Fibroblast of lung (primary cell): Measurements from ENCODE around the gene ANKFY1. TPM values are rescaled to one million over a fixed set of nuclear protein-coding genes. Genes with fewer than 3 reads are reported as not detected.

Experiments used
- DNase-seq, 2 donors: peaks; one replicate each; pipeline versions ENCODE4 v3.0.0 to v3.0.0-alpha.2; 2010; ENCODE audit warnings: low read depth in 2 of 2
- H2AFZ ChIP-seq: 2 replicates; pipeline ENCODE4 v1.5.1; 2012; ENCODE audit warnings: low read length, control low read depth, inconsistent platforms
- H3K27ac ChIP-seq: 2 replicates; pipeline ENCODE4 v1.5.1; 2011; ENCODE audit warnings: low read length, control low read depth; ENCODE audit not compliant: insufficient read depth
- H3K27me3 ChIP-seq: 2 replicates; pipeline ENCODE4 v1.5.1; 2011; ENCODE audit warnings: mild to moderate bottlenecking, low read length; ENCODE audit not compliant: control insufficient read depth, insufficient read depth
- H3K36me3 ChIP-seq: 2 replicates; pipeline ENCODE4 v1.5.1; 2011; ENCODE audit warnings: low read length; ENCODE audit not compliant: control insufficient read depth, insufficient read depth
- H3K4me1 ChIP-seq: 2 replicates; pipeline ENCODE4 v1.5.1; 2011; ENCODE audit warnings: low read length; ENCODE audit not compliant: control insufficient read depth, insufficient read depth; ENCODE audit errors: extremely low read depth
- H3K4me2 ChIP-seq: 2 replicates; pipeline ENCODE4 v1.5.1; 2011; ENCODE audit warnings: low read length, control low read depth; ENCODE audit not compliant: insufficient read depth; ENCODE audit errors: extremely low read depth
- H3K4me3 ChIP-seq, 4 experiments: fragments of 200-600 bp in 1 of 4; sonication (generic) in 1 of 4; replicated peaks in 1 of 4; 2 replicates each; pipeline ENCODE4 v1.5.1; 2011 to 2016; ENCODE audit warnings: low read length in 4 of 4, low read depth in 3 of 4, mild to moderate bottlenecking in 3 of 4, control low read depth in 2 of 4, inconsistent platforms in 1 of 4, mixed read lengths in 1 of 4; ENCODE audit not compliant: insufficient read depth in 1 of 4; ENCODE audit errors: control extremely low read depth in 1 of 4
- H3K79me2 ChIP-seq: 2 replicates; pipeline ENCODE4 v1.5.1; 2012; ENCODE audit warnings: mild to moderate bottlenecking, low read length, inconsistent platforms; ENCODE audit not compliant: control insufficient read depth, insufficient read depth
- H3K9ac ChIP-seq: 2 replicates; pipeline ENCODE4 v1.5.1; 2011; ENCODE audit warnings: mild to moderate bottlenecking, low read length, control low read depth; ENCODE audit not compliant: insufficient read depth
- H3K9me3 ChIP-seq: 2 replicates; pipeline ENCODE4 v1.5.1; 2012; ENCODE audit warnings: low read depth, low read length; ENCODE audit not compliant: control insufficient read depth, insufficient read depth
- H4K20me1 ChIP-seq: 2 replicates; pipeline ENCODE4 v1.5.1; 2011; ENCODE audit warnings: low read length; ENCODE audit not compliant: control insufficient read depth, insufficient read depth; ENCODE audit errors: extremely low read depth
- CTCF ChIP-seq, 2 donors: IDR thresholded peaks in 1 of 2; conservative IDR thresholded peaks in 1 of 2; 1 replicate in 1 of 2; 2 replicates in 1 of 2; pipeline ENCODE4 v1.5.1; 2011 to 2012; ENCODE audit warnings: low read length in 2 of 2, control low read depth in 1 of 2, inconsistent platforms in 1 of 2, low read depth in 1 of 2, mild to moderate bottlenecking in 1 of 2
- EZH2 ChIP-seq: IDR thresholded peaks from 2 replicates; pipeline ENCODE4 v1.5.1; 2012; ENCODE audit warnings: low read length, control low read depth, mild to moderate bottlenecking; ENCODE audit errors: missing control alignments
- polyA plus RNA-seq, 2 donors: library from polyadenylated mRNA; depleted of rRNA in 1 of 2; stranded (reverse) in 1 of 2; unstranded in 1 of 2; fragments of >200 nt; gene quantifications; 2 replicates each; pipeline ENCODE4 v1.2.1, GENCODE V29; 2011 to 2012; ENCODE audit warnings: missing spikeins in 1 of 2
- total RNA-seq: library from RNA; depleted of rRNA; stranded (reverse); fragments of >200 nt; gene quantifications from 2 replicates; pipeline ENCODE4 v1.2.1, GENCODE V29; 2014

Gene ANKFY1
- total and polyA plus RNA-seq, 2 donors (not counting 1 experiment from before 2014, with no cell fraction given), result 26.1 to 34.0 TPM

GRCh38 chr17:4304417-4305027 lies 40.7 kb upstream of the ANKFY1 start:
- no peak for TF ChIP-seq EZH2
- TF ChIP-seq CTCF (conservative IDR thresholded peaks at IDR 0.05 in 1 of 2, IDR thresholded peaks at IDR 0.05 in 1 of 2; ENCODE audit: low read depth in 1 of 2, low read length in 2 of 2), result peak; percentile 68 to 79
- H3K79me2 ChIP-seq, result peaks cover 26% of the 10 kb centered on the region
- H3K27ac ChIP-seq, result no peak overlapping the region
- H3K4me1 ChIP-seq, result no peaks in the 10 kb centered on the region
- no peak overlapping the region for H3K4me2 ChIP-seq
- peak in 1 of 2 donors; percentile 62 for DNase-seq
- no peaks in the 10 kb centered on the region for H3K27me3 ChIP-seq
- H4K20me1 ChIP-seq, result no peaks in the 10 kb centered on the region
- no peak overlapping the region for H3K4me3 ChIP-seq
- no peaks in the 10 kb centered on the region for H3K9me3 ChIP-seq
- no peak overlapping the region for H3K9ac ChIP-seq
- H2AFZ ChIP-seq, result no peak overlapping the region
- peaks cover 3% of the 10 kb centered on the region for H3K36me3 ChIP-seq

DNA sequence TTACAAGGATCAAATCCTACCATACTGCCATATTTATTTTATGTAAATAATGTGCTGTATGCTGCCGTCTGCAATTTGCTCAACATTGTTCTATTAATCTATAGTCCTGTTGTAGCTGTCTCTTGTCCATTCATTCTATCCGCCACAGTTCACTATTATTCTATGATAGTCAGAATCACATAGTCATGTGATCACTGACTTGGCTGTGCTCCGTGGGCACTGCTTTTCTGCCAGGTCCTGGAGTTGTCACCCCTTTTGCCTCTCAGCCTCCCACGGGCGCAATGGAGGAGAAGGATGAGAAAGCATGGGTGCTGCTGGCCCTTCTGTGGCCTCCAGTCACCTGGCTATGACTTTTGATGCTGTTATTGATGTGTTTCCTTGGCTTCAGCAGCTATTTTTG lies 37.3 kb upstream of the ANKFY1 start:
- TF ChIP-seq CTCF (conservative IDR thresholded peaks at IDR 0.05 in 1 of 2, IDR thresholded peaks at IDR 0.05 in 1 of 2; ENCODE audit: low read depth in 1 of 2, low read length in 2 of 2) (no peak), EZH2 (no peak)
- no peak overlapping the region for H3K27ac ChIP-seq
- no peak overlapping the region for H2AFZ ChIP-seq
- no peak overlapping the region for H3K9ac ChIP-seq
- no peak for DNase-seq
- no peak overlapping the region for H3K4me2 ChIP-seq
- no peaks in the 10 kb centered on the region for H3K27me3 ChIP-seq
- peaks cover 3% of the 10 kb centered on the region for H3K36me3 ChIP-seq
- peaks cover 4% of the 10 kb centered on the region for H3K4me1 ChIP-seq
- no peak overlapping the region for H3K4me3 ChIP-seq
- H3K79me2 ChIP-seq, result peaks cover 17% of the 10 kb centered on the region
- no peaks in the 10 kb centered on the region for H4K20me1 ChIP-seq
- no peaks in the 10 kb centered on the region for H3K9me3 ChIP-seq

GRCh38 chr17:4297351-4297750 lies 33.6 kb upstream of the ANKFY1 start:
- Histone ChIP-seq H3K36me3 (peaks cover 6% of the 10 kb centered on the region), H3K27me3 (no peaks in the 10 kb centered on the region), H3K4me3 (no peak overlapping the region), H3K9ac (no peak overlapping the region), H3K9me3 (no peaks in the 10 kb centered on the region), H3K79me2 (peaks cover 17% of the 10 kb centered on the region), H3K27ac (no peak overlapping the region), H3K4me2 (peak overlapping the region; percentile 9), H2AFZ (no peak overlapping the region), H3K4me1 (peaks cover 4% of the 10 kb centered on the region), H4K20me1 (no peaks in the 10 kb centered on the region)
- peak in 1 of 2 donors; percentile 51 for DNase-seq
- TF ChIP-seq EZH2, result no peak
- TF ChIP-seq CTCF (conservative IDR thresholded peaks at IDR 0.05 in 1 of 2, IDR thresholded peaks at IDR 0.05 in 1 of 2; ENCODE audit: low read depth in 1 of 2, low read length in 2 of 2), result no peak
